SK-N-SH (cell line): ENCODE results near the gene ERI2. TPM values are rescaled to one million over a fixed set of nuclear protein-coding genes. Genes with fewer than 3 reads are reported as not detected.

Experiments used
- CTCF ChIA-PET: fragments of 300-600, 350-600 bp; formaldehyde crosslinking; extraction: SDS; loops from one replicate; lab custom pipeline; 2021; lab: Yijun Ruan, JAX
- POLR2A ChIA-PET: fragments of 350-600 bp; sonication (Branson Sonifier 250); formaldehyde crosslinking; extraction: SDS; loops from one replicate; lab custom pipeline; 2020; ENCODE audit warnings: antibody characterized with exemption, inconsistent platforms; lab: Yijun Ruan, JAX
- DNase-seq: peaks from one replicate; pipeline ENCODE4 v3.0.0; 2012
- H2AFZ ChIP-seq: fragments of 200-600 bp; sonication (generic); 2 replicates; pipeline ENCODE4 v1.8.1; 2016; ENCODE audit warnings: antibody characterized with exemption, mild to moderate bottlenecking, low read depth
- H3F3A ChIP-seq: fragments of 200-600 bp; sonication (generic); replicated peaks from 2 replicates; pipeline ENCODE3; 2016; ENCODE audit warnings: antibody characterized with exemption, mild to moderate bottlenecking; ENCODE audit not compliant: insufficient read depth
- H3K27ac ChIP-seq, 2 experiments: fragments of 200-500 bp in 1 of 2; fragments of 200-600 bp in 1 of 2; sonication (Bioruptor generic) in 1 of 2; sonication (generic), shearing (Covaris generic) in 1 of 2; 2 replicates each; pipeline versions ENCODE4 v1.5.1 to v1.6.1; 2014 to 2016; ENCODE audit warnings: low read depth in 2 of 2, inconsistent platforms in 1 of 2, low read length in 1 of 2, mild to moderate bottlenecking in 1 of 2, mixed read lengths in 1 of 2
- H3K27me3 ChIP-seq: fragments of 200-600 bp; sonication (generic), shearing (Covaris generic); 2 replicates; pipeline ENCODE4 v1.6.1; 2016; ENCODE audit warnings: mixed run types; ENCODE audit not compliant: insufficient read depth
- H3K36me3 ChIP-seq, 2 experiments: fragments of 200-500 bp in 1 of 2; fragments of 200-600 bp in 1 of 2; sonication (Bioruptor generic) in 1 of 2; sonication (generic) in 1 of 2; replicated peaks in 1 of 2; 2 replicates each; pipeline versions ENCODE3 to v1.5.1; 2014 to 2016; ENCODE audit warnings: low read length in 1 of 2, mild to moderate bottlenecking in 1 of 2; ENCODE audit not compliant: insufficient read depth in 2 of 2, control insufficient read depth in 1 of 2
- H3K4me1 ChIP-seq, 2 experiments: fragments of 200-500 bp in 1 of 2; fragments of 200-600 bp in 1 of 2; sonication (Bioruptor generic) in 1 of 2; sonication (generic), shearing (Covaris generic) in 1 of 2; 2 replicates each; pipeline versions ENCODE4 v1.5.1 to v1.6.1; 2014 to 2016; ENCODE audit warnings: low read depth in 1 of 2, low read length in 1 of 2, mixed run types in 1 of 2; ENCODE audit not compliant: insufficient read depth in 2 of 2, control insufficient read depth in 1 of 2
- H3K4me2 ChIP-seq: fragments of 200-600 bp; sonication (generic), shearing (Covaris generic); 2 replicates; pipeline ENCODE4 v1.6.1; 2017; ENCODE audit warnings: mixed run types
- H3K4me3 ChIP-seq, 2 experiments: fragments of 200-500 bp in 1 of 2; fragments of 200-600 bp in 1 of 2; sonication (Bioruptor generic) in 1 of 2; sonication (generic), shearing (Covaris generic) in 1 of 2; 2 replicates each; pipeline versions ENCODE4 v1.5.1 to v1.8.1; 2014 to 2016; ENCODE audit warnings: low read depth in 2 of 2, inconsistent platforms in 1 of 2, low read length in 1 of 2, mild to moderate bottlenecking in 1 of 2, mixed read lengths in 1 of 2, moderate library complexity in 1 of 2
- H3K79me2 ChIP-seq: fragments of 200-600 bp; sonication (generic); 2 replicates; pipeline ENCODE4 v1.8.1; 2017; ENCODE audit warnings: mild to moderate bottlenecking; ENCODE audit not compliant: insufficient read depth
- H3K9ac ChIP-seq: fragments of 200-600 bp; sonication (generic); 2 replicates; pipeline ENCODE4 v1.6.1; 2017; ENCODE audit warnings: mixed run types
- H3K9me2 ChIP-seq: fragments of 200-600 bp; sonication (generic); 2 replicates; pipeline ENCODE4 v1.6.1; 2017; ENCODE audit warnings: mixed run types
- H3K9me3 ChIP-seq: fragments of 200-600 bp; sonication (generic); 2 replicates; pipeline ENCODE4 v1.6.1; 2017; ENCODE audit warnings: mixed run types, mild to moderate bottlenecking, moderate library complexity
- H4K20me1 ChIP-seq: fragments of 200-600 bp; sonication (generic); 2 replicates; pipeline ENCODE4 v1.6.1; 2017; ENCODE audit warnings: mild to moderate bottlenecking, mixed run types; ENCODE audit not compliant: insufficient read depth
- EZH2phosphoT487 ChIP-seq: fragments of 200-600 bp; sonication (generic); IDR thresholded peaks from 2 replicates; pipeline ENCODE4 v1.6.1; 2017; ENCODE audit warnings: low read depth, mixed run types, mild to moderate bottlenecking, antibody characterized with exemption, moderate library complexity, borderline replicate concordance
- GATA2 ChIP-seq: sonication (generic); formaldehyde crosslinking; IDR thresholded peaks from 2 replicates; pipeline ENCODE4 v1.5.0; 2020; ENCODE audit warnings: mild to moderate bottlenecking, missing genetic modification reagents
- NFIC ChIP-seq: IDR thresholded peaks from 2 replicates; pipeline ENCODE4 v1.4.0; 2012; ENCODE audit warnings: borderline replicate concordance
- NRF1 ChIP-seq: IDR thresholded peaks from 2 replicates; pipeline ENCODE4 v1.6.1; 2012; ENCODE audit warnings: low read depth, mild to moderate bottlenecking, low read length
- SMC3 ChIP-seq: IDR thresholded peaks from 2 replicates; pipeline ENCODE4 v1.6.1; 2012; ENCODE audit warnings: low read depth, low read length, improper control_type of control experiment
- TAF1 ChIP-seq: IDR thresholded peaks from 2 replicates; pipeline ENCODE4 v1.6.1; 2012; ENCODE audit warnings: low read depth, mild to moderate bottlenecking, low read length, moderate library complexity, borderline replicate concordance
- TCF12 ChIP-seq: IDR thresholded peaks from 2 replicates; pipeline ENCODE4 v1.4.0; 2012
- TEAD4 ChIP-seq: IDR thresholded peaks from 2 replicates; pipeline ENCODE4 v1.4.0; 2012; ENCODE audit warnings: mild to moderate bottlenecking, borderline replicate concordance; ENCODE audit not compliant: insufficient read depth
- whole genome bisulfite sequencing: methylation state at CpG from one replicate; pipeline ENCODE4 v1.1.6; 2017; ENCODE audit warnings: low lambda C conversion rate; 5-methylcytosine and 5-hydroxymethylcytosine counted together
- polyA plus RNA-seq, 3 experiments: library from polyadenylated mRNA; depleted of rRNA; stranded (reverse); fragments of >200 nt; gene quantifications; 2 replicates each; pipeline ENCODE4 v1.2.3, GENCODE V29; 2012
- TF ChIP-seq, protein P1 (sequence below): IDR thresholded peaks from 2 replicates; pipeline ENCODE4 v1.4.0; 2012; ENCODE audit warnings: low read depth, borderline replicate concordance
- TF ChIP-seq, protein P2 (sequence below): IDR thresholded peaks from 2 replicates; pipeline ENCODE4 v1.4.0; 2012; ENCODE audit warnings: low read depth, borderline replicate concordance
- TF ChIP-seq, protein P3 (sequence below): IDR thresholded peaks from 2 replicates; pipeline ENCODE4; 2012
- TF ChIP-seq, protein P4 (sequence below): fragments of 200-600 bp; sonication (generic); IDR thresholded peaks from 2 replicates; pipeline ENCODE4 v1.6.1; 2017; ENCODE audit warnings: antibody characterized with exemption, mild to moderate bottlenecking, moderate library complexity

The ERI2 gene
- polyA plus RNA-seq, 1 of the 3 experiments (the other 2 are of a cell fraction): 9.1 TPM

DNA sequence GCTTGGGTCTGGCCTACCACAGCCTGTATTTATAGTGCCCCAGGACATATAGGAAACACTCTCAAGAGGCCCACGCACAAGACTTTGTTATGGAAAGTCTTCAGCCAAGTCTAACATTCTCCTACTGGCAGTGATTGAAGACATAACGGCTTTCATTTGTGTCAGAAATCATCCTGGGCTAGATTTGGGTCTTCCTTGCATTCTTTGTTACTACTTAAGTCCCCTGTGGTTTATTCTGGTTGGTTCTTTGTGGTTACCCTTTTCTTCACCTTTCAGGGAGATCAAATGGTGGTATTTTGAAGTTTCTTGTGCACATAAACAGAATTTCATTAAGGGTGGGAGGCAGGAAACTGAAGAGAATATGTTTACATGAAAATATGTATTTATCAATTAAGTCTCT is 37.8 kb upstream of the ERI2 start:
- H3F3A ChIP-seq: no peaks in the 10 kb centered on the region
- no peaks in the 10 kb centered on the region for H3K9me3 ChIP-seq
- peaks cover 28 to 35% of the 10 kb centered on the region in 2 experiments for H3K36me3 ChIP-seq
- no peaks in the 10 kb centered on the region for H3K9me2 ChIP-seq
- no peaks in the 10 kb centered on the region for H3K27me3 ChIP-seq
- no peaks in the 10 kb centered on the region for H3K4me1 ChIP-seq
- no peak overlapping the region for H3K9ac ChIP-seq
- 100% methylated on average over 2 of the region's 2 CpGs for WGBS
- POLR2A ChIA-PET: no interaction called here
- H3K79me2 ChIP-seq: no peaks in the 10 kb centered on the region
- no peaks in the 10 kb centered on the region for H4K20me1 ChIP-seq
- H3K4me2 ChIP-seq: no peak overlapping the region
- CTCF ChIA-PET: no interaction called here
- DNase-seq: no peak
- no peak overlapping the region for H3K27ac ChIP-seq
- H2AFZ ChIP-seq: no peak overlapping the region
- TF ChIP-seq SMC3: no peak
- TF ChIP-seq, protein P1, sequence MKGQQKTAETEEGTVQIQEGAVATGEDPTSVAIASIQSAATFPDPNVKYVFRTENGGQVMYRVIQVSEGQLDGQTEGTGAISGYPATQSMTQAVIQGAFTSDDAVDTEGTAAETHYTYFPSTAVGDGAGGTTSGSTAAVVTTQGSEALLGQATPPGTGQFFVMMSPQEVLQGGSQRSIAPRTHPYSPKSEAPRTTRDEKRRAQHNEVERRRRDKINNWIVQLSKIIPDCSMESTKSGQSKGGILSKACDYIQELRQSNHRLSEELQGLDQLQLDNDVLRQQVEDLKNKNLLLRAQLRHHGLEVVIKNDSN: no peak
- TF ChIP-seq EZH2phosphoT487: no peak
- no peak for TF ChIP-seq TAF1
- TF ChIP-seq NFIC: no peak
- TF ChIP-seq, protein P2, sequence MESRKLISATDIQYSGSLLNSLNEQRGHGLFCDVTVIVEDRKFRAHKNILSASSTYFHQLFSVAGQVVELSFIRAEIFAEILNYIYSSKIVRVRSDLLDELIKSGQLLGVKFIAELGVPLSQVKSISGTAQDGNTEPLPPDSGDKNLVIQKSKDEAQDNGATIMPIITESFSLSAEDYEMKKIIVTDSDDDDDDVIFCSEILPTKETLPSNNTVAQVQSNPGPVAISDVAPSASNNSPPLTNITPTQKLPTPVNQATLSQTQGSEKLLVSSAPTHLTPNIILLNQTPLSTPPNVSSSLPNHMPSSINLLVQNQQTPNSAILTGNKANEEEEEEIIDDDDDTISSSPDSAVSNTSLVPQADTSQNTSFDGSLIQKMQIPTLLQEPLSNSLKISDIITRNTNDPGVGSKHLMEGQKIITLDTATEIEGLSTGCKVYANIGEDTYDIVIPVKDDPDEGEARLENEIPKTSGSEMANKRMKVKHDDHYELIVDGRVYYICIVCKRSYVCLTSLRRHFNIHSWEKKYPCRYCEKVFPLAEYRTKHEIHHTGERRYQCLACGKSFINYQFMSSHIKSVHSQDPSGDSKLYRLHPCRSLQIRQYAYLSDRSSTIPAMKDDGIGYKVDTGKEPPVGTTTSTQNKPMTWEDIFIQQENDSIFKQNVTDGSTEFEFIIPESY: no peak
- no peak for TF ChIP-seq TEAD4
- TF ChIP-seq, protein P3, sequence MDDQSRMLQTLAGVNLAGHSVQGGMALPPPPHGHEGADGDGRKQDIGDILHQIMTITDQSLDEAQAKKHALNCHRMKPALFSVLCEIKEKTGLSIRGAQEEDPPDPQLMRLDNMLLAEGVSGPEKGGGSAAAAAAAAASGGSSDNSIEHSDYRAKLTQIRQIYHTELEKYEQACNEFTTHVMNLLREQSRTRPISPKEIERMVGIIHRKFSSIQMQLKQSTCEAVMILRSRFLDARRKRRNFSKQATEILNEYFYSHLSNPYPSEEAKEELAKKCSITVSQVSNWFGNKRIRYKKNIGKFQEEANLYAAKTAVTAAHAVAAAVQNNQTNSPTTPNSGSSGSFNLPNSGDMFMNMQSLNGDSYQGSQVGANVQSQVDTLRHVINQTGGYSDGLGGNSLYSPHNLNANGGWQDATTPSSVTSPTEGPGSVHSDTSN: no peak
- TF ChIP-seq TCF12: no peak
- TF ChIP-seq, protein P4, sequence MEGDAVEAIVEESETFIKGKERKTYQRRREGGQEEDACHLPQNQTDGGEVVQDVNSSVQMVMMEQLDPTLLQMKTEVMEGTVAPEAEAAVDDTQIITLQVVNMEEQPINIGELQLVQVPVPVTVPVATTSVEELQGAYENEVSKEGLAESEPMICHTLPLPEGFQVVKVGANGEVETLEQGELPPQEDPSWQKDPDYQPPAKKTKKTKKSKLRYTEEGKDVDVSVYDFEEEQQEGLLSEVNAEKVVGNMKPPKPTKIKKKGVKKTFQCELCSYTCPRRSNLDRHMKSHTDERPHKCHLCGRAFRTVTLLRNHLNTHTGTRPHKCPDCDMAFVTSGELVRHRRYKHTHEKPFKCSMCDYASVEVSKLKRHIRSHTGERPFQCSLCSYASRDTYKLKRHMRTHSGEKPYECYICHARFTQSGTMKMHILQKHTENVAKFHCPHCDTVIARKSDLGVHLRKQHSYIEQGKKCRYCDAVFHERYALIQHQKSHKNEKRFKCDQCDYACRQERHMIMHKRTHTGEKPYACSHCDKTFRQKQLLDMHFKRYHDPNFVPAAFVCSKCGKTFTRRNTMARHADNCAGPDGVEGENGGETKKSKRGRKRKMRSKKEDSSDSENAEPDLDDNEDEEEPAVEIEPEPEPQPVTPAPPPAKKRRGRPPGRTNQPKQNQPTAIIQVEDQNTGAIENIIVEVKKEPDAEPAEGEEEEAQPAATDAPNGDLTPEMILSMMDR: no peak
- no peak for TF ChIP-seq GATA2
- TF ChIP-seq NRF1: no peak
- TF ChIP-seq, all 33 proteins: peak for 0
- H3K4me3 ChIP-seq: no peak overlapping the region
